HUES48 (cell line): ENCODE measurements around the gene OTP.

ENCODE experiments used
- H3K27ac ChIP-seq: one replicate; pipeline ENCODE4 v1.7.0; 2013; ENCODE audit warnings: low read depth, low read length, inconsistent platforms
- H3K27me3 ChIP-seq: 2 replicates; pipeline ENCODE4 v1.6.1; 2013; ENCODE audit warnings: mild to moderate bottlenecking, low read length; ENCODE audit not compliant: control insufficient read depth, insufficient read depth
- H3K36me3 ChIP-seq: 2 replicates; pipeline ENCODE4 v1.6.1; 2013; ENCODE audit warnings: low read length; ENCODE audit not compliant: control insufficient read depth, insufficient read depth
- H3K4me1 ChIP-seq: 2 replicates; pipeline ENCODE4 v1.6.1; 2013; ENCODE audit warnings: mild to moderate bottlenecking, low read length; ENCODE audit not compliant: control insufficient read depth, insufficient read depth
- H3K4me3 ChIP-seq: 2 replicates; pipeline ENCODE4 v1.5.1; 2013; ENCODE audit warnings: mild to moderate bottlenecking, low read depth, low read length
- H3K9ac ChIP-seq: 2 replicates; pipeline ENCODE4 v1.6.1; 2013; ENCODE audit warnings: mild to moderate bottlenecking, low read depth, low read length, moderate library complexity
- H3K9me3 ChIP-seq: 2 replicates; pipeline ENCODE4 v1.6.1; 2013; ENCODE audit warnings: low read length; ENCODE audit not compliant: control insufficient read depth, insufficient read depth

OTP gene

DNA sequence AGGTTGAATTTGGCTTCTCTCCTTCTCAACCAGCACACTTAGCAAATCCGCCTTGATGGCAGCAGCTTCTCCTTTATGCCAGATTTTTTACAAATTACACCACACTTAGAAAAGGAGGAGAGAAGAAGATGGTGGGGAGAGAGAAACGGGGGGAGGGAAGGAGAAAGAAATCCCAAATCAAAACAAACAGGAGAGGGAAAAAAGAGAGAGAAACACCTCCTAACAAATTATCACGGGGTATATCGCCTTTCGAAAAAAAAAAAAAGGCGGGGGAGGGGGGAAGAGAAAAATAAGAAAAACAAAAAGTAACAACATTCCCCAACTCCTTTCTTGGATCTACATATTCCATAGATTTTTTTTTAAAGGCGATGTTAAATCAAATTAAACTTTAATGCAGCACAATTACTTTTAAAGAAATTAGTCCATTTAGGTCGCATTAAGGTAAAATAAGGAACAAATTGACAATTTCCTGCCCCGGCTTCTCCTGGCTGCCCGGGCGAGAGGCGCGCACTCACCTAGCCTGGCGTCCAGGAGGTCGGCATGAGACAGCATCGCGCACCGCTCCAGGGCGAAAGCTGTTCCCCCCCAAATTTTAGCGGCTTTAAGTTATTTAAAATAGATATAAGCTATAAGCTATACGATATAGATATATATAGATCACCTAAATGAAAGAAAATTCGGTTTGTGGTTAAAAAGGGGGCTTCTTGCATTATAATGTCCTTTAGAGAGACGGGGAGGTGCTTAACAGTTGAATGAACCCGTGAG, at the start of gene OTP:
Gene OTP, minus strand, starts transcription at position 716 of the 765 bp plus-strand sequence. Its CDS starts 164 bp downstream, at position 552.
- Histone ChIP-seq H3K27me3 (peaks cover 100% of the 10 kb centered on the region), H3K9ac (no peak within 1 kb of the TSS), H3K27ac (no peak within 1 kb of the TSS), H3K9me3 (no peaks in the 10 kb centered on the region), H3K4me3 (peak within 1 kb of the TSS; percentile 43), H3K4me1 (peaks cover 38% of the 10 kb centered on the region), H3K36me3 (no peaks in the 10 kb centered on the region)

- Histone ChIP-seq H3K4me3 (no peak overlapping the region), H3K36me3 (peaks cover 2% of the 10 kb centered on the region; the same call in 1 of the 2 replicates), H3K4me1 (no peaks in the 10 kb centered on the region), H3K9ac (no peak overlapping the region), H3K27ac (no peak overlapping the region), H3K27me3 (no peaks in the 10 kb centered on the region), H3K9me3 (no peaks in the 10 kb centered on the region)
These were observed 44.7 kb upstream of the OTP start for GRCh38 chr5:77683171-77683732.

- Histone ChIP-seq H3K4me1 (0 out of 2 replicates have a peak, but pooled peaks cover 2% of the 10 kb centered on the region), H3K9me3 (no peaks in the 10 kb centered on the region), H3K27ac (no peak overlapping the region), H3K27me3 (peaks cover 6% of the 10 kb centered on the region; the same call in 1 of the 2 replicates), H3K36me3 (no peaks in the 10 kb centered on the region), H3K9ac (no peak overlapping the region), H3K4me3 (no peak overlapping the region)
These were observed 32.0 kb upstream of the OTP start for GRCh38 chr5:77670526-77670925.

GRCh38 chr5:77669677-77670076, 31.2 kb upstream of the OTP start:
- Histone ChIP-seq H3K9me3 (no peaks in the 10 kb centered on the region), H3K4me3 (no peak overlapping the region), H3K36me3 (no peaks in the 10 kb centered on the region)

DNA sequence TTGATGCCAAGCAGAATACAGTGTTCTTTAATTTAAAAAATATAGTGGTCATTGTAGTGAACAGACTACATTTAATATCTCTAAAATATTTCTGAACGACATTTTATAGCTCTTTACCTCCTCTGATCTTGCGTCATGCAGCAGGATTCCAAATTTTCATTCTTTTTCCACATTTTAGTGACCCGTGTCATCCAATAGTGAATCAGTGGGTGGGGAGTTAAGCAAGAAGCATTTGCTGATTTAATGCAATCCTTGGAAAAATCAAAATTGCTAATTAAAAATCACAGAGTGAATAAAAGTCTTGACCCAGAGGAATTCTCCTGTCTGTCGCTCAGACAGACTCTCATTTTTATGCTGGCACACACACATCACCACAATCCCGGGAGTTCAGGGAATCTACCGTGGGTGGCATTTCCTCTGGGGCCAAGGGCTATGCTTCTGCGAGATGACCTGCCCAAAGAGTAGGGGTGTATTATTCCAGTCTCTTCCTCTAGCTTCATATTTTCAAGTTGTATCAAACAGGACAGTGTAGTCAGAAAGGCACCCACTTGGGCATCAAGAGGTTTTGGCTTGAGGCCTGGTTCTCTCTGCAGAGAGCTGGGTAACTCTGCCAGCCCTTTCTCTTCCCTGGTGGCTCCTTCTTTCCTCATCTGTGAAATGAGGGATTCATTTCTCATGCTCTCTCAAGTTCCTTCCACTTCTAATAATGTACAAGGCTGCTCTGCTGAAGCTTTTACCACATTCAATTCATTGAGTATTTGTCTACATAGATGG, 24.8 kb upstream of the OTP start:
- Histone ChIP-seq H3K27me3 (no peaks in the 10 kb centered on the region), H3K36me3 (no peaks in the 10 kb centered on the region), H3K27ac (no peak overlapping the region), H3K4me1 (no peaks in the 10 kb centered on the region), H3K4me3 (no peak overlapping the region), H3K9me3 (no peaks in the 10 kb centered on the region), H3K9ac (no peak overlapping the region)

More at GRCh38 chr5:77669677-77670076, 31.2 kb upstream of the OTP start:
- peaks cover 6% of the 10 kb centered on the region; the same call in 1 of the 2 replicates for H3K27me3 ChIP-seq
- H3K27ac ChIP-seq, result no peak overlapping the region
- no peak overlapping the region for H3K9ac ChIP-seq
- 0 out of 2 replicates have a peak, but pooled peaks cover 2% of the 10 kb centered on the region for H3K4me1 ChIP-seq

GRCh38 chr5:77662635-77663034, 24.1 kb upstream of the OTP start:
- Histone ChIP-seq H3K4me1 (no peaks in the 10 kb centered on the region), H3K36me3 (no peaks in the 10 kb centered on the region), H3K9ac (no peak overlapping the region), H3K9me3 (no peaks in the 10 kb centered on the region), H3K4me3 (no peak overlapping the region), H3K27ac (no peak overlapping the region), H3K27me3 (peaks cover 3% of the 10 kb centered on the region; the same call in 1 of the 2 replicates)

GRCh38 chr5:77658662-77659061, 20.1 kb upstream of the OTP start:
- Histone ChIP-seq H3K27me3 (peaks cover 10% of the 10 kb centered on the region; the same call in 1 of the 2 replicates), H3K9me3 (no peaks in the 10 kb centered on the region), H3K4me3 (no peak overlapping the region), H3K9ac (no peak overlapping the region), H3K27ac (no peak overlapping the region), H3K36me3 (no peaks in the 10 kb centered on the region), H3K4me1 (no peaks in the 10 kb centered on the region)

DNA sequence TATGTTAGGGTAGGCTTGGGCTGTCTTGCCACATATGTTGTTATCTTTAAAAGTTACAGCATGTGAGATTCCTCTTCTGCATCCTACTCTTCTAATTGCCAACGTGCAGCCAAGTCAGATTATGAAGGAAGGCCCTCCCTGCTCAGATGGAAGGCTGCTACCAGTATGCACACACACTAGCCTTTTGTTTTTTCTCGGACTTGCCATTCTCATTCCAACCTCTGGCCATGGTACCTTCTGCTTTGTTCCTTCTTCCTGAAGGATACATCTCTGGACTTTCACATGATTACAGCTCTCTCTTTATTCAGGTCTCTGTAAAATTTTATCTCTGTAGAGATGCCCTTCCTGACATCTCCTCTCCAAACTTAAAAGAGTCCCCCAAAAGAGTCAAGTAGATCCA, 12.8 kb upstream of the OTP start:
- peaks cover 70% of the 10 kb centered on the region for H3K27me3 ChIP-seq

DNA sequence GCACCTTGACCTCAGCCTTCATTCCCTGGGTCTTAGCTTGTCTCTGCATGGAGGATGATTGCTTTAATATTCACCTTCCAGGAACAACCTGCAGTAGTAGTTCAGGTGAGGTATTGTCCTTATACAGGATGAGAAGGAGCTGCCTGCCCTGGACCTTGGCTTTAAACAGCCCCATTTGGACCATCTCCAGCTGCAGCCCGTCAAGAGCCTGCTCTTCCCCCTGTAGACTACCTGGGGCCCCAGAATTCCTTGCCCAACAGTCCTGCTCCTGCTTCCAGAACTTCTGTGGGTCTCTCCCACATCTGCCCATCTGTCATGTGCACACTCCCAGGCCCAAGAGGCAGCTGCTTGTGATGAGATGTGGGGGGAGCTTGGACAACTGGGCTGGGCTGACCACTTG, 12.2 kb upstream of the OTP start:
- no peak overlapping the region for H3K9ac ChIP-seq
- peaks cover 77% of the 10 kb centered on the region for H3K27me3 ChIP-seq
- no peak overlapping the region for H3K27ac ChIP-seq
- H3K4me3 ChIP-seq, result no peak overlapping the region
- H3K9me3 ChIP-seq, result no peaks in the 10 kb centered on the region
- H3K36me3 ChIP-seq, result no peaks in the 10 kb centered on the region
- no peaks in the 10 kb centered on the region for H3K4me1 ChIP-seq

More for the DNA sequence above, 12.8 kb upstream of the OTP start:
- Histone ChIP-seq H3K4me1 (no peaks in the 10 kb centered on the region), H3K27ac (no peak overlapping the region), H3K9me3 (no peaks in the 10 kb centered on the region), H3K4me3 (no peak overlapping the region), H3K9ac (no peak overlapping the region), H3K36me3 (no peaks in the 10 kb centered on the region)

DNA sequence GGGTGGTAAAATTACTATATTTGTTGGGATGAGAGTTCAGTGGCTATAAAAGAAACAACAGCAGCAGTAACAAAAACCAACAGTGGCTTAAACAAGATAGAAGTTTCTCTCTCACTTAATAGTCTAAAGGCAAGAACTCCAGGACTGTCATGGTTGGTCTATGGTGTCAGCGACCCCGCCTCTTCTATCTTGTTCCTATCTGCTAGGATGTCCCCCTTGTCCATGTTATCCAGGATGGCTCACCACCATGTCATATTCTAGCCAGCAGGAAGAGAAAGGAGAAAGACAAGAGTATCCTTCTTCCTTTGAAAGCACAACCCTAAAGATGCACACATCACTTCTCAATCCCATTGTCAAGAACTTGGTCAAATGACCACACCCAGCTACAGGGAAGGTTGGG, 11.3 kb upstream of the OTP start:
- H3K27ac ChIP-seq, result no peak overlapping the region
- no peaks in the 10 kb centered on the region for H3K4me1 ChIP-seq
- no peaks in the 10 kb centered on the region for H3K9me3 ChIP-seq
- no peak overlapping the region for H3K9ac ChIP-seq
- H3K36me3 ChIP-seq, result no peaks in the 10 kb centered on the region
- H3K27me3 ChIP-seq, result peaks cover 86% of the 10 kb centered on the region
- H3K4me3 ChIP-seq, result no peak overlapping the region
